ENCODE results near the gene AKR1B15. TPM values are rescaled to one million over a fixed set of nuclear protein-coding genes. Genes with fewer than 3 reads are reported as not detected.

AKR1B15 gene
- polyA plus RNA-seq, 3 donors = not detected

DNA sequence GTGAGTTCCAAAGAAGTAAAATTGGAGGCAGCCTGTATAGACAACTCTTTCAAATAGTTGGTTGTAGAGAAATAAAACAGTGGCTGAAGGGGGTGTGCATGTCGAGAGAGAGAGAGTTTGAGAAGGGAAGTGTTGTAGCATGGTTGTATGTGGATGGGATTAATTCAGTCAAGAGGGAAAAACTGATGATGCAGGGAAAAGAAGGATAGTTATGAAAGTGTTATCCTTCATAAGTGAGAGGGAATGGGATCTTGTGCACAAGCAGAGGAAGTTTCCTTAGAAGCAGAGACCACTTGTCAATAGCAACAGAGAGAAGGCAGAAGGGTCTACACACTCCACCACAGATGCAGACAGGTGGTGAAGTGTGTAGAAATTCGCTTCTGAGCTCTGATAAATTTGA is 67.7 kb downstream of the AKR1B15 start:
- H3K4me2 ChIP-seq (replicated peaks; ENCODE audit: extremely low read depth, low read length, poor library complexity, severe bottlenecking) = no peak overlapping the region
- 96% methylated on average over 2 of the region's 2 CpGs for WGBS (ENCODE audit: insufficient coverage)
- no peak overlapping the region for H3K9ac ChIP-seq (ENCODE audit: insufficient read depth, low read length, poor library complexity, severe bottlenecking)
- H4K20me1 ChIP-seq (ENCODE audit: insufficient read depth, low read length) = no peaks in the 10 kb centered on the region
- Mint-ChIP-seq H3K27ac (peak overlapping the region in 2 of 7 donors; percentile 0 to 25), H3K9me3 (peaks cover 0 to 9% (median 2%) of the 10 kb centered on the region in 7 donors), H3K27me3 (ENCODE audit: low read depth in 3 of 3) (no peaks in the 10 kb centered on the region), H3K4me1 (peaks cover 44% of the 10 kb centered on the region), H3K4me3 (no peak overlapping the region), H3K36me3 (peaks cover 0 to 6% of the 10 kb centered on the region in 2 donors)
- TF ChIP-seq, protein P1, sequence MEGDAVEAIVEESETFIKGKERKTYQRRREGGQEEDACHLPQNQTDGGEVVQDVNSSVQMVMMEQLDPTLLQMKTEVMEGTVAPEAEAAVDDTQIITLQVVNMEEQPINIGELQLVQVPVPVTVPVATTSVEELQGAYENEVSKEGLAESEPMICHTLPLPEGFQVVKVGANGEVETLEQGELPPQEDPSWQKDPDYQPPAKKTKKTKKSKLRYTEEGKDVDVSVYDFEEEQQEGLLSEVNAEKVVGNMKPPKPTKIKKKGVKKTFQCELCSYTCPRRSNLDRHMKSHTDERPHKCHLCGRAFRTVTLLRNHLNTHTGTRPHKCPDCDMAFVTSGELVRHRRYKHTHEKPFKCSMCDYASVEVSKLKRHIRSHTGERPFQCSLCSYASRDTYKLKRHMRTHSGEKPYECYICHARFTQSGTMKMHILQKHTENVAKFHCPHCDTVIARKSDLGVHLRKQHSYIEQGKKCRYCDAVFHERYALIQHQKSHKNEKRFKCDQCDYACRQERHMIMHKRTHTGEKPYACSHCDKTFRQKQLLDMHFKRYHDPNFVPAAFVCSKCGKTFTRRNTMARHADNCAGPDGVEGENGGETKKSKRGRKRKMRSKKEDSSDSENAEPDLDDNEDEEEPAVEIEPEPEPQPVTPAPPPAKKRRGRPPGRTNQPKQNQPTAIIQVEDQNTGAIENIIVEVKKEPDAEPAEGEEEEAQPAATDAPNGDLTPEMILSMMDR (IDR thresholded peaks at IDR 0.05) = no peak
- peak overlapping the region; percentile 26 for H2AFZ ChIP-seq (ENCODE audit: insufficient read depth, low read depth, low read length, poor library complexity, severe bottlenecking)
- intact Hi-C loops (cut with micrococcal nuclease) = no loop called here
- DNase-seq = no peak
- peaks cover 28 to 33% of the 10 kb centered on the region in 2 donors for H3K4me1 ChIP-seq (ENCODE audit: control insufficient read depth in 1 of 2, insufficient read depth in 2 of 2, low read length in 2 of 2)
- no peaks in the 10 kb centered on the region for H3K27me3 ChIP-seq (ENCODE audit: control insufficient read depth in 2 of 2, insufficient read depth in 2 of 2, low read length in 2 of 2)
- no peak overlapping the region for H3K27ac ChIP-seq (ENCODE audit: low read depth in 1 of 2, low read length in 2 of 2)
- H3K79me2 ChIP-seq (ENCODE audit: insufficient read depth, low read length) = no peaks in the 10 kb centered on the region
- no peak overlapping the region for H3K4me3 ChIP-seq (replicated peaks in 1 of 3; ENCODE audit: low read depth in 2 of 3, low read length in 3 of 3)
- H3K9me3 ChIP-seq (replicated peaks in 1 of 2; ENCODE audit: control insufficient read depth in 1 of 2, insufficient read depth in 1 of 2, low read length in 2 of 2) = no peaks in the 10 kb centered on the region
- no peaks in the 10 kb centered on the region for H3K36me3 ChIP-seq (replicated peaks in 1 of 2; ENCODE audit: control insufficient read depth in 1 of 2, insufficient read depth in 2 of 2, low read length in 2 of 2)

DNA sequence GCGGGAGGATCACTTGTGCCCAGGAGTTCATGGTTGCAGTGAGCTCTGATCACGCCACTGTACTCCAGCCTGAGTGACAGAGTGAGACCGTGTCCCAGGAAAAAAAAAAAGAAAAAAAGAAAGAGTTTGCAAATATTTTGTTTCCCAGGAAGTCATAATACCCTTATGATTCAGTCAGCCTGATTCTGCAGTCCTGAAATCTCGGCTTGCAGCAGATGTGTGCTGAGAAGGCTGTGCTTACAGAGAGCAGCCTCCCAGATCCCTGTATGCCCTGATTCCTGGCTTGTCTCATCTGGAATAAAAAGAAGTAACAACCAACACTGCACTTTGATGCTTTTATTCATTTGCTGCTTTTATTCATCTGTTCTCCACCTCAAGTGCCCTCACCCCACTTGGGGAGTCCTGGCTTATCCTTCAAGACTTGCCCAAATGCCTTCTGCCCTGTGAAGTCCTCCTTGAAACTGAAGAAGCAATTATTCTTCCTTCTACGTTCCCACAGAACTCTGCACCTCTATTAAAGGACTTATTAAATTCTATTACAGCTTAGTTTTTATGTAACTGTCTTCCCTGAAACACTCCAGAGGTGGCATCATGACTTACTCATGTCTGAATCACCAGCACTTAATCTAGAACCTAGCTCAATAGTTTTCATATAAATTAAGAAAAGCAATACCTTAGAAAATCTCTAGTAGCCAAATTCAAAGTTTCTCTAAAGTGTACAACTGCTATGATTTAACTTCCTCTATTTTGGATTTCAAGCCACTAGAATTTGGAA is 70.0 kb downstream of the AKR1B15 start:
- Mint-ChIP-seq H3K36me3 (peaks cover 0 to 6% of the 10 kb centered on the region in 2 donors), H3K27ac (peak overlapping the region in 2 of 7 donors; percentile 64 to 70), H3K4me1 (peaks cover 36% of the 10 kb centered on the region), H3K9me3 (peaks cover 0 to 8% (median 2%) of the 10 kb centered on the region in 7 donors), H3K27me3 (ENCODE audit: low read depth in 3 of 3) (peaks cover 0 to 2% (median 2%) of the 10 kb centered on the region in 3 donors), H3K4me3 (no peak overlapping the region)
- 70% methylated on average over 3 of the region's 5 CpGs for WGBS (ENCODE audit: insufficient coverage)
- no peak overlapping the region for H3K27ac ChIP-seq (ENCODE audit: low read depth in 1 of 2, low read length in 2 of 2)
- no peaks in the 10 kb centered on the region for H3K36me3 ChIP-seq (replicated peaks in 1 of 2; ENCODE audit: control insufficient read depth in 1 of 2, insufficient read depth in 2 of 2, low read length in 2 of 2)
- H3K9me3 ChIP-seq (replicated peaks in 1 of 2; ENCODE audit: control insufficient read depth in 1 of 2, insufficient read depth in 1 of 2, low read length in 2 of 2) = no peaks in the 10 kb centered on the region
- peak in 1 of 3 donors; percentile 16 for DNase-seq
- H3K4me3 ChIP-seq (replicated peaks in 1 of 3; ENCODE audit: low read depth in 2 of 3, low read length in 3 of 3) = no peak overlapping the region
- H4K20me1 ChIP-seq (ENCODE audit: insufficient read depth, low read length) = no peaks in the 10 kb centered on the region
- H3K9ac ChIP-seq (ENCODE audit: insufficient read depth, low read length, poor library complexity, severe bottlenecking) = no peak overlapping the region
- TF ChIP-seq, protein P1 (IDR thresholded peaks at IDR 0.05) = no peak
- no peak overlapping the region for H3K4me2 ChIP-seq (replicated peaks; ENCODE audit: extremely low read depth, low read length, poor library complexity, severe bottlenecking)
- no peaks in the 10 kb centered on the region for H3K27me3 ChIP-seq (ENCODE audit: control insufficient read depth in 2 of 2, insufficient read depth in 2 of 2, low read length in 2 of 2)
- intact Hi-C loops (cut with micrococcal nuclease) = no loop called here
- H3K4me1 ChIP-seq (ENCODE audit: control insufficient read depth in 1 of 2, insufficient read depth in 2 of 2, low read length in 2 of 2) = peaks cover 18 to 24% of the 10 kb centered on the region in 2 donors
- no peak overlapping the region for H2AFZ ChIP-seq (ENCODE audit: insufficient read depth, low read depth, low read length, poor library complexity, severe bottlenecking)
- H3K79me2 ChIP-seq (ENCODE audit: insufficient read depth, low read length) = no peaks in the 10 kb centered on the region

Data from CD14-positive monocyte (primary cell).